ENCODE data around the gene INAVA. TPM values are rescaled to one million over a fixed set of nuclear protein-coding genes. Genes with fewer than 3 reads are reported as not detected.

INAVA gene
- total RNA-seq, 1 experiment from 2014 or later, result 41.2 TPM

GRCh38 chr1:200862713-200863415 lies 31.8 kb upstream of the INAVA start (continued):
- no peak for TF ChIP-seq E2F4 (CRISPR knock-in tag; IDR thresholded peaks at IDR 0.05; ENCODE audit: borderline replicate concordance, low read depth)

DNA sequence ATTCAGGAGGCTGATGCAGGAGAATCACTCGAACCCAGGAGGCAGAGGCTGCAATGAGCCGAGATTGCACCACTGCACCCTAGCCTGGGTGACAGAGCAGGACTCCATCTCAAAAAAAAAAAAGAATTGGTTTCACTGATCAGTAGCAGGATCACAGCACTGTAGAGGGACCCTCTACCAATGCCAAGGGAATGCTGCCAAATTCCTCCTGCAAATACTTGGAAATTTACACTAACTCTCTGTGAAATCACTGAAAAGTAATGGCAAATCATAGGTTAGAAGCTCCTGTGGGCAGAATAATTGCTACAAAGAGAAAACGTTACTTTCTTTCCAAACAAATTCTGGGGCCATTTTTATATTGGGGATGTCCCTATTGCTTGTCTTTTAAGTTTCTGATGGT lies 28.6 kb upstream of the INAVA start:
- DNase-seq (ENCODE audit: low spot score), result no peak
- Mint-ChIP-seq H3K27ac (no peak overlapping the region), H3K4me1 (peaks cover 4% of the 10 kb centered on the region; the same call in 1 of the 2 replicates), H3K36me3 (0 out of 2 replicates have a peak, but pooled peaks cover 4% of the 10 kb centered on the region), H3K27me3 (ENCODE audit: low read depth) (peaks cover 2% of the 10 kb centered on the region), H3K4me3 (no peak overlapping the region), H3K9me3 (no peaks in the 10 kb centered on the region)
- ChIA-PET CTCF (interaction anchor here (1.0 to 1.4 kb wide), 5 partner anchors 25 to 331 kb away, joined by 3 to 5 read pairs (median 4); no protein-coding TSS in a partner anchor), POLR2A (interaction anchor here (1.2 kb wide), 1 partner anchor 25 kb away, joined by 3 read pairs; no protein-coding TSS in a partner anchor)
- no peak for ATAC-seq
- TF ChIP-seq ZMAT4 (CRISPR knock-in tag; IDR thresholded peaks at IDR 0.05), result no peak
- no peak for TF ChIP-seq AFF4 (CRISPR knock-in tag; IDR thresholded peaks at IDR 0.05; ENCODE audit: borderline replicate concordance)
- TF ChIP-seq ESRRA (CRISPR knock-in tag; IDR thresholded peaks at IDR 0.05; ENCODE audit: borderline replicate concordance), result no peak
- TF ChIP-seq, protein P1, sequence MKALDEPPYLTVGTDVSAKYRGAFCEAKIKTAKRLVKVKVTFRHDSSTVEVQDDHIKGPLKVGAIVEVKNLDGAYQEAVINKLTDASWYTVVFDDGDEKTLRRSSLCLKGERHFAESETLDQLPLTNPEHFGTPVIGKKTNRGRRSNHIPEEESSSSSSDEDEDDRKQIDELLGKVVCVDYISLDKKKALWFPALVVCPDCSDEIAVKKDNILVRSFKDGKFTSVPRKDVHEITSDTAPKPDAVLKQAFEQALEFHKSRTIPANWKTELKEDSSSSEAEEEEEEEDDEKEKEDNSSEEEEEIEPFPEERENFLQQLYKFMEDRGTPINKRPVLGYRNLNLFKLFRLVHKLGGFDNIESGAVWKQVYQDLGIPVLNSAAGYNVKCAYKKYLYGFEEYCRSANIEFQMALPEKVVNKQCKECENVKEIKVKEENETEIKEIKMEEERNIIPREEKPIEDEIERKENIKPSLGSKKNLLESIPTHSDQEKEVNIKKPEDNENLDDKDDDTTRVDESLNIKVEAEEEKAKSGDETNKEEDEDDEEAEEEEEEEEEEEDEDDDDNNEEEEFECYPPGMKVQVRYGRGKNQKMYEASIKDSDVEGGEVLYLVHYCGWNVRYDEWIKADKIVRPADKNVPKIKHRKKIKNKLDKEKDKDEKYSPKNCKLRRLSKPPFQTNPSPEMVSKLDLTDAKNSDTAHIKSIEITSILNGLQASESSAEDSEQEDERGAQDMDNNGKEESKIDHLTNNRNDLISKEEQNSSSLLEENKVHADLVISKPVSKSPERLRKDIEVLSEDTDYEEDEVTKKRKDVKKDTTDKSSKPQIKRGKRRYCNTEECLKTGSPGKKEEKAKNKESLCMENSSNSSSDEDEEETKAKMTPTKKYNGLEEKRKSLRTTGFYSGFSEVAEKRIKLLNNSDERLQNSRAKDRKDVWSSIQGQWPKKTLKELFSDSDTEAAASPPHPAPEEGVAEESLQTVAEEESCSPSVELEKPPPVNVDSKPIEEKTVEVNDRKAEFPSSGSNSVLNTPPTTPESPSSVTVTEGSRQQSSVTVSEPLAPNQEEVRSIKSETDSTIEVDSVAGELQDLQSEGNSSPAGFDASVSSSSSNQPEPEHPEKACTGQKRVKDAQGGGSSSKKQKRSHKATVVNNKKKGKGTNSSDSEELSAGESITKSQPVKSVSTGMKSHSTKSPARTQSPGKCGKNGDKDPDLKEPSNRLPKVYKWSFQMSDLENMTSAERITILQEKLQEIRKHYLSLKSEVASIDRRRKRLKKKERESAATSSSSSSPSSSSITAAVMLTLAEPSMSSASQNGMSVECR (CRISPR knock-in tag; IDR thresholded peaks at IDR 0.05; ENCODE audit: borderline replicate concordance), result no peak
- TF ChIP-seq, protein P2, sequence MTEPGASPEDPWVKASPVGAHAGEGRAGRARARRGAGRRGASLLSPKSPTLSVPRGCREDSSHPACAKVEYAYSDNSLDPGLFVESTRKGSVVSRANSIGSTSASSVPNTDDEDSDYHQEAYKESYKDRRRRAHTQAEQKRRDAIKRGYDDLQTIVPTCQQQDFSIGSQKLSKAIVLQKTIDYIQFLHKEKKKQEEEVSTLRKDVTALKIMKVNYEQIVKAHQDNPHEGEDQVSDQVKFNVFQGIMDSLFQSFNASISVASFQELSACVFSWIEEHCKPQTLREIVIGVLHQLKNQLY (CRISPR knock-in tag; IDR thresholded peaks at IDR 0.05), result no peak
- no peak for TF ChIP-seq MYBL2 (CRISPR knock-in tag; IDR thresholded peaks at IDR 0.05)
- TF ChIP-seq ZNF317 (CRISPR knock-in tag; IDR thresholded peaks at IDR 0.05; ENCODE audit: borderline replicate concordance, low read depth), result no peak
- TF ChIP-seq PRRX2 (CRISPR knock-in tag; IDR thresholded peaks at IDR 0.05), result no peak
- no peak for TF ChIP-seq NR2C2 (CRISPR knock-in tag; IDR thresholded peaks at IDR 0.05)
- TF ChIP-seq E2F5 (CRISPR knock-in tag; IDR thresholded peaks at IDR 0.05), result no peak
- TF ChIP-seq ZBTB21 (CRISPR knock-in tag; IDR thresholded peaks at IDR 0.05; ENCODE audit: borderline replicate concordance), result no peak
- no peak for TF ChIP-seq EMX1 (CRISPR knock-in tag; IDR thresholded peaks at IDR 0.05)
- TF ChIP-seq, protein P3, sequence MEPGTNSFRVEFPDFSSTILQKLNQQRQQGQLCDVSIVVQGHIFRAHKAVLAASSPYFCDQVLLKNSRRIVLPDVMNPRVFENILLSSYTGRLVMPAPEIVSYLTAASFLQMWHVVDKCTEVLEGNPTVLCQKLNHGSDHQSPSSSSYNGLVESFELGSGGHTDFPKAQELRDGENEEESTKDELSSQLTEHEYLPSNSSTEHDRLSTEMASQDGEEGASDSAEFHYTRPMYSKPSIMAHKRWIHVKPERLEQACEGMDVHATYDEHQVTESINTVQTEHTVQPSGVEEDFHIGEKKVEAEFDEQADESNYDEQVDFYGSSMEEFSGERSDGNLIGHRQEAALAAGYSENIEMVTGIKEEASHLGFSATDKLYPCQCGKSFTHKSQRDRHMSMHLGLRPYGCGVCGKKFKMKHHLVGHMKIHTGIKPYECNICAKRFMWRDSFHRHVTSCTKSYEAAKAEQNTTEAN (CRISPR knock-in tag; IDR thresholded peaks at IDR 0.05), result no peak
- no peak for TF ChIP-seq NR1H2 (CRISPR knock-in tag; IDR thresholded peaks at IDR 0.05)
- no peak for TF ChIP-seq ATF3 (CRISPR knock-in tag; conservative IDR thresholded peaks at IDR 0.05)
- no peak for TF ChIP-seq NFATC4 (CRISPR knock-in tag; IDR thresholded peaks at IDR 0.05)

All from WTC11 (cell line).